Sciatic nerve (tissue), 2 donors: ENCODE data around the gene AOPEP. TPM values are rescaled to one million over a fixed set of nuclear protein-coding genes. Genes with fewer than 3 reads are reported as not detected.
A peak's percentile ranks its signal among the peaks of the same experiment; 100 is the strongest.
"Not testable (repeated sequence)": the region's sequence is repeated elsewhere in the genome, so short reads cannot be mapped to it uniquely, and the experiment has no call there.

Experiments
- ATAC-seq: fragments of 200-7000 bp; cut with Tn5 transposase; one replicate; pipeline ENCODE4 v1.9.1; 2020; ENCODE audit warnings: mild to moderate bottlenecking, moderate library complexity
- DNase-seq: peaks from one replicate; pipeline ENCODE4 v3.0.0-alpha.2; 2020; ENCODE audit warnings: low spot score
- intact Hi-C: fragments of 100-400 bp; cut with DNase I; formaldehyde crosslinking; loops from one replicate; pipeline ENCODE4 v1.14.2; 2022
- total RNA-seq: library from RNA; stranded (reverse); fragmentation: NEBNext Ultra II Directional; extraction: Animal tissue kit (Norgen Biotek cat#: 25700); gene quantifications from one replicate; pipeline ENCODE4 v1.2.1, GENCODE V29; 2021
- donor health status: DM: no; HTN: no; CAD: no.
- donor health status: DM: no; HTN: no; CAD: no.

Gene AOPEP
- total RNA-seq, 1 donor from 2014 or later: 158 TPM

DNA sequence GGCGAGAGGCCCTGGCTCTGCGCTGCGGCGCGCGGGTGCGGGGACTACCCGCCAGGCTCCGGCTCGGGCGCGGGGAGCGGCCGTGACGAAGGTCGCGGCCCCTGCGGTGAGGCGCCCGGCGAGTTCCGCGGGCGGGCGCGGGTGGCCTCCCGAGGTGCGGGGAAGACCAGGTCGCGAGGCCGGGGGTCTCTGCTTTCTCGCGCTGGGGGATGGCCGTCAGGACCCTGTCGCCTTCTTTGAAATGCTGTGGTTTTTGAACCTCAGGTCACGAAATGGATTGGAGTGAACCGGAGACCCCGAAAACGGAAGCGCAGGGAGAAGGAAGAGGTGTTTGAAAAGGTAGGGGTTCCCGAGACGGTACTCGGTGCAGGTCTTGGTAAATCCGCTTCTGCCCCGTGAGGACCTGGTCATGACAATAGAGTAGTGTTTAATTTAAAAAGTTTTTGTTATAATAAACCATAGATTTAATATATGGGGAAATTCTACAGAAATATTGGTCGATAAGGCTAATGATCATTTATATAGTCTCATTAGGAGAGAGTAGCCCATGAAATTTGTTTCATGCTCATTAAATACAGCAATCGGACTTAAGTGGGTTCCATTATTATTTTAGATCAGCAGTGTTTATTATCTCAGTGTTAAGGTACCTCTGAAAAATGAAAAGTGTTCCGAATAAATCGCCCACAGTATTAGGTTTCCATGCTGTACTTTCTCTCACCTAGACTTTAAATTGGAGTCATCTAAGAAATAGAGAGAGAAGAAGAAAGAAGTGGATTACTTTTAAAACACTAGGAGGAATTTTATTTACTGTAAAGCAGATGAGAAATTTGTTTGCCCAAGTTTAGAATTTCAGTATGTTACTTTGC lies 279.0 kb downstream of the AOPEP start:
- intact Hi-C loops: no loop called here
- no peak for DNase-seq
- no peak for ATAC-seq

DNA sequence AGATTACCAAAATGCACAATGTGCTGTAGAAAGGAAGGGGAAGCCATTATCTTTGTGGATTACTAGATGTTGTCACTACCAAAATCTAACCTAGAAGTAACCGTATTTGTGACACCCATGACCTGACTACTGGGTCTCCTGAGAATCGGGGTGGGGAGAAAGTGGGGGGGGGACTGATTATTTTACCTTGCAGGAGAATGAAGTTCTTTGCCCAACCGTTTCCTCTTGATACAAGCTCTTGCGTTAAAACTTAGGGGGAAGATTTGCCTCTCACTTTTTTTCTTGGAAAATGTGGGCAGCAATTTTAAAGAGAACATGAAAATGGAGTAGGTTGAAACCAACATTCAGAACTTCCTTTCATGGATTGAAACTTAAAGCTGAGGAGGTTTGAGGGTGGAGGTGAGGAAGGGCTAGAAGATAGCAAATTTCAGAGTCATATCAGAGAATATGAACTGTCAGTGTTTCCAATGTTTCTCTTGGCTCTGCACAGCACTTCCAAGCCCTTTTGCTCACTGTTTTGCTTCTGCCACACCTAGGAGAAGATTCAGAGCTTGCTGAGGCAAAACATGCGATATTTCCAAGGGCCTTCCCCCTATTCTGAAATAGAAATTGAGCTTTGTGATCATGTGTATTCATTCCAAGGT lies 280.8 kb downstream of the AOPEP start:
- ATAC-seq: peak; percentile 83
- intact Hi-C loops: no loop called here
- DNase-seq: no peak

DNA sequence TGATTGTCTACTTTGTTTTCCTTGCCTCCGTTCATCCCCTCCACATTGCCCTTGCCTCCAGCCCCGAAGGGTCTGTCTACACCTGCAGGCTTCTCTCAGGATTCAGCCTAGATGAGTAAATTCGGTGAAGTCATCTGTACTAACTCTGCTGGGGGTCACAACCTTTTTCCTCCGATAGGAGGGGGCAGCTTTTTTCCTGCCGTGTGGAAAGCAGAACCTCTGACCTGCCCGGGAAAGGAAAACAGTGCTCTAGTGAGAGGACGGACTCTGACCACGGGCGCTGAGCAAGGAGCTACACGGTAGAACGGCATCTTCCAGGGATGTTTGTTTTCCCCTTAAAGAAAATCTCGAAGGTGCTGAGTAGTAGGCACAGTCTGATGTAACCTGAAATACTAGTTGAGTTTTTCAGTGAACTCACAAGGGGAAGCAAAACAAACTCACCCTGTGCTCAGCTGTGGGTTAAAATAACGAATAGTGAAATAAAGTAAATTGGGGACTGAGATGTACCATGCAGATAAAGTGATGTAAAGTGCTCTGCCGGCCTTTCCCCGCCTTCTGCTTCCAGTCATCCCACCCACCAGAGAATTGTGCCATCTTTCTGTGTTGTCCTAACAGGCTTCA lies 281.8 kb downstream of the AOPEP start:
- ATAC-seq (peak; percentile 9), DNase-seq (no peak)
- intact Hi-C loops: no loop called here

DNA sequence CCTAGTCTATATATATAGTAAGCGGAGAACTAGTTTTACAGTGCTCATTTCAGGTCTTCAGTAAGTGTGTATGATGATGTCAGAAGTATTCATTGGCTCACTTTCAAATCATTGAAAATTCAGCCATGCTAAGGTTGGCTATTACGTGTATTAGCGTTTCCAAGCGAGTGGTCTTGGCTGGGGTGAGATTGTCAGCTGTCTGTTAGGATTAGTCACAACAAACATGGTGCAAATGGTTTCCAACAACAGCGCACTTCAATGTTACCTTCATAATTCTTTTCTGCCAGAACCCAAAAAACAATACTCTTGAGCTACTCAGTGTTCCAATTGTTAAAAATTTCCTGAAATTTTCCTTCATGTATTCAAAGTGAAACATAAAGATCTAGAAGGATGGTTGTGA lies 283.0 kb downstream of the AOPEP start:
- no peak for DNase-seq
- intact Hi-C loops: no loop called here
- no peak for ATAC-seq

DNA sequence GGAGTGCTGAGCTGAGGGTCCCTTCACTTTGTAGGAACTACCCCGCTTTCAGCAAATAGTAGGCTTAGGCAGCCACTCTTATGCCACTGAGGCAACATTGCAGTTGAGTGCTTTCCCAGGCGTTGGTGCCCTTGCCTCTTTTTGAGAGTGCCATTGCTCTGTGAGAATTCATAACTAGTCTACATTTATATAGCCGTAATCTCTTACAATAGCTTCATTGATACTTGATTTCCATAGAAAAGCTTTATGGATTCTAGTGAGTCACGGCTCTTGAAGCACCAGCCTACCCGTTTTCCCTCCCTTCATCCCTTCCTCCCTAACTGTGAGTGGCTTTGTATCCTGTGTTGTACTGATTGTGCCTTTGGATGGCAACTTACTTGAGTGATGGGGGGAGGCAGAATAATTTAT lies 283.9 kb downstream of the AOPEP start:
- ATAC-seq (no peak), DNase-seq (no peak)
- intact Hi-C loops: no loop called here

DNA sequence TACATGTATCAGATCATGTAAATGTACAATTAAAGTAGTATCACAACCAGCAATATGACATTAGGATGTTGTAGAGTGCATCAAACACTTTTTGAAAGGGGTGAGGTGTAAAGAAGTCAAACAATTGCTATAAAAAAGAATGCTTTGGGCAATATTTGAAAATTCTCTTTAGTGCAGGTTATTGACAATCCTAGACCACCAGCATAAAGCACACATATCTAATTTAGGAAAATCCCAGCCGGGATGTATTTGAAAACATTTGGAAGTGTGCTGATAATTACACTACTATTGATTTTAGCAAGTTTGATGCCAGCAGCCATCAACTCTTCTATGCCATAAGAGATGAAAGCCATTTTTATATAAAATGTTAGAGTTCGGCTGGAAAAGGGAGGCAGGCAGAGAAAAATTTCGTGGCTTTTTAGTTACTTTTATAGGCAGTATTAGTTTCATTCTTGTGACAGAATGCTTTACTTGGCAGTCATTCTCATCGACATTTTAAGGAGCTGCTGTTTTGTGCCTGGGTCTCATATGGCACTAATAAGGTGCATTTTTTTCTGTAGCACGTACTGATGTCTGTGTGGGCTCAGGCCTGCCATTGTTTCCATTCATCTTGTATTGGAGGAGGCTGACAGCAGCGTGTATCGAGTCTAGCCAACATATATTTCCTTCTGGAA lies 285.7 kb downstream of the AOPEP start:
- intact Hi-C loops: no loop called here
- ATAC-seq (no peak), DNase-seq (no peak)

DNA sequence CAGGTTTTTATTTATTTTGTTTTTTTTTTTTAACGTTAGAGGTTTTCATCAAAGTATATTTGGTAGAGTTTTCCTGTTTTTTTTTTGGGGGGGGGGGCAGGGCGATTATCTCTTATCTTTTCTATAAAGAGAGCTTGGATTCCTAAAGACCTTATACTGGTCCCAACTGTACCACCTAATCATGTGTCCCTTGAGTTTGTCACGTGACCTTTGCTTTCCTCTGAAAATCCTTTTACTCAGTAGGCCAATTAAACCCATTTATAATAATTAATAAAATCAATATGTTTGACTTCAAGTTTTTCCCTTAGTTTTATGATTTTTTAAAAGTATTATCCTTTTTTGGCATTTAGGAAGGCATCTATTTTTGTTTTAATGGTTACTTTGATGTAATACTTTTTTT lies 286.4 kb downstream of the AOPEP start:
- ATAC-seq (no peak), DNase-seq (no peak)
- intact Hi-C loops: no loop called here

DNA sequence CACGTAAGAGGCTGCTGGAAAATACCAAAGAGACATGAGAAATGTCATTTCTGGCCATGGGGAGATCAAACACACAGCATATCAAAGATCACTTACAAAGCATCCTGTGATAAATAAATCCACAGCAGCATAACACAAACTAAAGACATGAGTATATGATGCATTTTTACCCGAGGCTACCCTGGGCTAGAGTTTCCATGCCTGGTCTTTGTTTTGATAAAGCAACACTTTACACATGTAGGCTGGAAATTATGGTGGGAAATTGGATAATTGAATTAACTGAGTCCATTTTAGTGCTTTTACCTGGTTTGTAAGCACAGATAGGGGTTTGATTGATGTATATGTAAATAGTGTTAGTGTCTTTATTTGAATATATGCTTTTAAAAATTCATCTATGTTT lies 288.4 kb downstream of the AOPEP start:
- intact Hi-C loops: no loop called here
- DNase-seq: no peak
- ATAC-seq: no peak

DNA sequence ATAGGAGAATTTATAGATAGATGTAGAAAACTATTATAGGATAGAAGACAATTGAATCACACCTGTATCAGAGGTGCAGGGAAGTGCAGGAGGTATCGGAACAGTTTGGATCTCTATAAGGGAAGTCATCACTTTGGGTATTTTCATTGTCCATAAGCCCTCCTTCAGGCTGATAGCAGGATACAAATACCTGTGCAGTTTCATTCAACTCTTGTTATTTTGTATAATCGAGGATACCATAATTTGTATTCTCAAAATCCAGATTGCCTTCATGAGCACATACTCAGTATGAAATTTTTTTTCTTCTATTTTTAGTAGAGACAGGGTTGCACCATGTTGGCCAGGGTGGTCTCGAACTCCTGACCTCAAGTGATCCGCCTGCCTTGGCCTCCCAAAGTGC lies 289.1 kb downstream of the AOPEP start:
- no peak for ATAC-seq
- DNase-seq: no peak
- intact Hi-C loops: no loop called here

DNA sequence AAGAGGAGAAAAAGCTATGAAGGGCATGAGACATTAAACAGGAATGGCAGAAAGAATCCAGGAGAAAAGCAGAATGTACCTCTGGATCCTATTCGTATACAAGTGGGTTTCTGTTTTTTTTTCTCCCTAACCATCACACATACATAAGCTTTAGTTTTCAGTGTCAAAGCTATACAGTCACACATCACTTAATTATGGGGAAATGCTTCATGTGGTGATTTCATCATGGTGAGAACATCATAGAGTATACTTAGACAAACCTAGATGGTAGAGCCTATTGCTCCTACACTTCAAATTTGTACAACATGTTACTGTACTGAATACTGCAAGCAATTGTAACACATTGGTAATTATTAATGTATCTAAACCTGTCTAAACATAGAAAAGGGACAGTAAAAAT lies 290.6 kb downstream of the AOPEP start:
- intact Hi-C loops: no loop called here
- no peak for DNase-seq
- ATAC-seq: no peak

DNA sequence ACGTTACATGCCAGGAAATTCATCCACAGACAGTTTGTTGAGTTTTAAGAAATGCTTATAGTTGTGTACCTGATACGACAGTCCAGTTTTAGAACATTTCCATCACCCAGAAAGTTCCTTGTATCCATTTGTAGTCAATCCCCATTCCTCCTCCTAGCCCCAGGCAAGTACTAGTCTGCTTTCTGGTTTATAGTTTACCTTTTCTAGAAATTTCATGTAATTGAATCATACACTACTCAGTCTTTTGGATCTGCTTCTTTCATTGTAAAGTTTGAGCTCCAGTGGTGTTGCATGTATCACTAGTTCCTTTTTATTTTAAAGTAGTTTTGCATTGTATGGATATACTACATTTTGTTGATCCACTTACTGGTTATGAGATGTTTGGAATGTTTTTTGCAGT lies 291.2 kb downstream of the AOPEP start:
- no peak for ATAC-seq
- intact Hi-C loops: no loop called here

DNA sequence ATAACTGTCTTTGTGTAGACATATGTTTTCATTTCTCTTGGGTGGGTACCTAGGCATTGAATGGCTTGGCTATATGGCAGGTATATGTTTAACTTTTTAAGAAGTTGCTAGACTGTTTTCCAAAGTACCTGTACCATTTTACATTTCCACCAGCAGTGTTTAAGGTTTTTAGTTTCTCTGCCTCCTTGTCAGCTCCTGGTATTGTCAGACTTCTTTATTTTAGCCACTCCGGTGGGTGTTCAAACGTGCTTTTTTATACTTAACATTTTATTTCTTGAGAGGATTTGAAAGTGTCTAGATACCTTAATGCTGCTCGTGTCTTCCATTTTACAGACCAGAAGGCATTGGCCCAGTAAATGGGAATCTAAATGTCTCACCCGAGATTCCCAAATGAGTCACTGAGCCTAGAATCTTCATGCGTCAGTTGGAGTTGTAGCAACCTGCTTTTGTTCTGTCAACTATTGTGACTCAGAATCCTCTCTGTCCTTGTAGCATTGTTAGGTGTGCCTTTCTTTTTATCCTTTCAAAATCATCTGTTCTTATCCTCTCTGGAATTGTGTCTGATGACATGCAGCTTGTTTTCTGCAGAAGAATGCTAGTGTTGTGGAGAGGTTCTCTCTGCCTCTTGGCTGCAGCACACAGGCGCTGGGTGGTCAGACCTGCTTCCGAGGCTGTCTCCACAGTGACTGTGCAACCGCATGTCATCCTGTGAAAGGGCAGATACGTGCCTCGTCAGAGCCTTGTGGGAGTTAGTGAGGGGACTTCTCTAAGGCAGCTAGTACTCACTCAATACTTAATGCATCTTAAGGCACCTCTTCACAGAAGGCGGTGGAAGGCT lies 291.8 kb downstream of the AOPEP start:
- intact Hi-C loops: no loop called here
- DNase-seq (no peak), ATAC-seq (peak; percentile 87)

More for the DNA sequence above, 291.2 kb downstream of the AOPEP start:
- DNase-seq: no peak

DNA sequence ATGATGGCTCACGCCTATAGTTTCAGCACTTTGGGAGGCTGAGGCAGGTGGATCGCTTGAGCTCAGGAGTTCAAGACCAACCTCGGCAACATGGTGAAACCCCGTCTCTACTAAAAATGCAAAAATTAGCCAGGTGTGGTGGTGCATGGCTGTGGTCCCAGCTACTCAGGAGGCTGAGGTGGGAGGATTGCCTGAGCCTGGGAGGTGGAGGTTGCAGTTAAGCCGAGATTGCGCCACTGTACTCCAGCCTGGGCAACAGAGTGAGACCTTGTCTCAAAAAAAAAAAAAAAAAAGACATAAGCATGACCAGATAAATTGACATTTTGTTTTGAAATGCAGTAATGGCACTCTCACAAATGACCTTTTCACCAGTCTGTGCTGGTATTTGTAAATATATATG lies 294.1 kb downstream of the AOPEP start:
- intact Hi-C loops, ATAC-seq, DNase-seq: not testable (repeated sequence)

DNA sequence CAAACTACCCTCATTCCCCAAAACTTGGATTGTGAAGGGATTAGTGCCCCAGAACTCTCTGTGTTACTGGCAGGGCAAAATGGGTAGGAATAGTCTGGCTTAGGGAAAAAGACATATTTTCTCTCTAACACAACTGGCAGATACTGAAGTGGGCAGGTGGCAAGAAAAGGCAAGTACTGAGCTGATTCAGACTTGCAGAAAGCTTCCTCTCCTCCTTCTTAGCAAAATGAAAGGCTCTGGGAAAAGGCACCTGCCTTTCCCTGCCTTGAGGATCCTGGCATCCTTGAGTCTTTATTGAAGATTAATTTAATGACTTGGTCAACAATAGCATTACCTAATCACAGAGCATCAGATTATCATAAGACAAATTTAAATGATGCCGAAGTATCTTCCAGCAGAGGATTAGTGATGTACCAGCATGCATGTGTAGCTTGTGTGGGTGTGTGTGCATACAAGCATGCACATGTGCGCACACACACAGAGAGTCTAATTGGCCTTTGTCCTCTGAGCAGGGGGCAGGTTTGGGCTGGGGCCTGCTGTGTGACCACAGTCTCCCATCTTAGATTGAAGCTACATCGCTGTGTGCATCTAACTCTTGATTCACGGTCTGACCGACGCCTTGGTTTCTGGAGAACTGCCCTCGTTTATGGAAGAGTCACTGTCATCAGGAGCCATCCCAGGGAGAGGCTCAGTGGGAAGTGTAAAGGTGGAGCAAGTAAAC lies 294.8 kb downstream of the AOPEP start:
- no peak for DNase-seq
- intact Hi-C loops: no loop called here
- ATAC-seq: no peak

DNA sequence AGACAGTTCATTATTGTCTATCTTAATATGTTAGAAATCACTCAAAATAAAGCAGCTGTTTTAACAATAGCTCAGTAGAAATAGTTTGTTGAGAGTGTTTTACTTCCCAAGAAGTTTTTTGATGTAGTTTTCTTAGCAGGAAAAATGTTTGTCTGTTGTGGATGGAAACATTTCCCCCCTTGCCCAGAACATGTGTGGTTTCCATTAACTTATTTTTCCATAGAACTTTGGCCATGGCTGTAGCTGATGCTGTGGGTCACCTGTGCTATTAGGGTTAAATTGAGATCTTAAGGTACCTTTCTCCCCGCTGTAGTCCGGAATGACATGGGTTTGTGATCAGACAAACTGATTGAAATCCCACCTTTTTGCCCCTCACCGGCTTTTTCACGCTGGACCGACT lies 296.2 kb downstream of the AOPEP start:
- intact Hi-C loops: no loop called here
- ATAC-seq (no peak), DNase-seq (no peak)

DNA sequence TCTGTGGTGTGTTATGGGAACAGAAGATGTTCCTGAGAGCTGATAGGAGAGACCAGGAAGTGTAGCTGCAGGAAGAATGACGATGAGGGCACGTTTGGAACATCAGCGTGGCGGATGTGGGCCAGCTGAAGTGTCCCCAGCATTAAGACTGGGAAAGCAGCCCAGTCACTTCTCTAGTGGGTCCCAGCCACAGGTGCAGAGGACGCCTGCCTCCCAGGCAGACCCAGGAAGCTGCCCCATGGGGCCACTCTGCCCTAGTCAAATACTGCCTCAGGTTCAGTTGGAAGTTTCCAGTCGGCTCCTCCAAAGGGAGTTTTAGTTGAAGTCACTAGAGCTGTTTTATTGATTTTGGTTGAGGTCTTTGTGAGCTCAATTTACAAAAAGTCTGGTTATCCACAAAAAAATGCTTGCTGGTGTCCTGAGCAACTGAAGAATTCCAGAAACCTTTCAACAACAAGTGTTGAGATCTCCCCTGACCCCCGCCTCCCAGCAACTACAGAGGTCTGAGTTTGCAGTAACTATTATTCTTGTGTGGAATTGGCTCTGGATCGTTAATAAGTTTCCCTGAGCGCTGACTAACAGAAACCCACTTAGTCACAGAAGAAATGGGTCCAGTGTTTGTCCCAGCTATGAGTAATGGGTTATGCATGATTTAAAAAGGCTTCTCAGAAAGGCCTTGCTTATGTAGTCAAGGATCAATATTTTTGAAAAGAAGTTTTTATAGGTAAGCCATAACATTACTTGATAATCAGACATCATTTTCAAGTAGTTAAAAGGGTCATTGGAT lies 296.9 kb downstream of the AOPEP start:
- ATAC-seq (peak; percentile 24), DNase-seq (no peak)
- intact Hi-C loops: no loop called here

DNA sequence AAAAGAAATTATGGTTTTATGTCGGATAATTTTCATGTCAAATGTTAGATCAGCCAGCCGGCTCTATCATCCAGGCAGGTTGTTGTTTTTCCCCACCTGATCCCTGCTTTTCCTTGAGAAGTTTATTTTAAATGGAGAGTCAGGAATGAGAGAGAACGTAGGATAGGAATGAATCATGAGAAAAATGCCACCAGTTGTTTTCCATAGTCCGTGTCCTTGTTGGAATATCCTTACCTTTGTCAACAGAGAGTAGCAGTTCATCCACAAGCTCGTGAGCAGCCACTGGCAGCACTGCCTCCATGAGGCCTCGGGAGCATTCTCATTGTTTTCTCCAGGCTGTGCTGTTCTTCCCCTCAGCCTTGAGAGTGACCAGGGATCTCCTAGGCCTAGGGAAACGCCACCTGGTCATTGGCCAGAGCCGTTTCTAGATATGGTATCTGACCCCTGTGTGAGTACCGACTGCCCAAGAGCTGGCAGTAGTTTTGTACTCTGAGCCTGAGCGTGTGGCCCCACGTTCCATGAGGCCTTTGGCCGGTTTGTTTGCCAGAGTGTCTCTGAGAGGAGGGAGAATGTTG lies 297.7 kb downstream of the AOPEP start:
- DNase-seq (no peak), ATAC-seq (peak; percentile 51)
- intact Hi-C loops: no loop called here
